WTC11 (cell line): ENCODE data around the gene OR8U1.

Source experiments
- GTF2I ChIP-seq: fragments of 250-450 bp; sonication (Bioruptor Pico); conservative IDR thresholded peaks from 2 replicates; pipeline ENCODE4 v1.4.0; 2021; ENCODE audit warnings: mild to moderate bottlenecking
- NR3C1 ChIP-seq: sonication (generic); formaldehyde crosslinking; conservative IDR thresholded peaks from 2 replicates; pipeline ENCODE4 v1.8.1; 2023; ENCODE audit warnings: low read depth, mild to moderate bottlenecking, missing genetic modification reagents
- ZNF138 ChIP-seq: sonication (generic); formaldehyde crosslinking; conservative IDR thresholded peaks from 2 replicates; pipeline ENCODE4 v1.8.1; 2022; ENCODE audit warnings: mild to moderate bottlenecking, moderate library complexity, missing genetic modification reagents
- TF ChIP-seq, protein P1 (sequence below): fragments of 200-600 bp; IDR thresholded peaks from 2 replicates; pipeline ENCODE4 v1.8.0; 2022; ENCODE audit warnings: antibody characterized with exemption
- TF ChIP-seq, protein P2 (sequence below): fragments of 250-450 bp; sonication (Bioruptor Pico); IDR thresholded peaks from 2 replicates; pipeline ENCODE4 v1.9.0; 2021; ENCODE audit warnings: mild to moderate bottlenecking, borderline replicate concordance
- TF ChIP-seq, protein P3 (sequence below): sonication (generic); formaldehyde crosslinking; IDR thresholded peaks from 2 replicates; pipeline ENCODE4 v1.8.1; 2023; ENCODE audit warnings: mild to moderate bottlenecking, missing genetic modification reagents, moderate library complexity
- TF ChIP-seq, protein P4 (sequence below): sonication (generic); formaldehyde crosslinking; IDR thresholded peaks from 2 replicates; pipeline ENCODE4 v1.8.0; 2022; ENCODE audit warnings: mild to moderate bottlenecking, missing genetic modification reagents

DNA sequence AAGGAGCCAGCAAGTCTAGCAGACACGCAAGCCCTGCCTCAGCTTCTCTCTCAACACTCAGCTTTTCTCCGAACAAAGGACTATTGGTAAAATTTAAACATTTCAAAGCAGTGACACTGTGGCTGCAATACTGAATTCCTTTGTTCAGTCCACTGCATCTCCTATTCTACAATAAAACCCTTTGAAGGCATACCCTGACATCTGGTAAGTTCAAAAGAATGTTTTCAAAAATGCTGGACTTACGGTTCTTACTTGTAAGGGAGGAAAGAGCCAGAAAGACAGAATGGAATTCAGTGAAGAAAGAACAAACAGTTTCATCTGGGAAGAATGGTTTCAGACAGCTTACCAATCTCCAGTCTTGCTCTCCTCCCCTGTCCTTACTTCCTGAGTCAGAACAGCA lies 42.3 kb upstream of the OR8U1 start:
- TF ChIP-seq, protein P1, sequence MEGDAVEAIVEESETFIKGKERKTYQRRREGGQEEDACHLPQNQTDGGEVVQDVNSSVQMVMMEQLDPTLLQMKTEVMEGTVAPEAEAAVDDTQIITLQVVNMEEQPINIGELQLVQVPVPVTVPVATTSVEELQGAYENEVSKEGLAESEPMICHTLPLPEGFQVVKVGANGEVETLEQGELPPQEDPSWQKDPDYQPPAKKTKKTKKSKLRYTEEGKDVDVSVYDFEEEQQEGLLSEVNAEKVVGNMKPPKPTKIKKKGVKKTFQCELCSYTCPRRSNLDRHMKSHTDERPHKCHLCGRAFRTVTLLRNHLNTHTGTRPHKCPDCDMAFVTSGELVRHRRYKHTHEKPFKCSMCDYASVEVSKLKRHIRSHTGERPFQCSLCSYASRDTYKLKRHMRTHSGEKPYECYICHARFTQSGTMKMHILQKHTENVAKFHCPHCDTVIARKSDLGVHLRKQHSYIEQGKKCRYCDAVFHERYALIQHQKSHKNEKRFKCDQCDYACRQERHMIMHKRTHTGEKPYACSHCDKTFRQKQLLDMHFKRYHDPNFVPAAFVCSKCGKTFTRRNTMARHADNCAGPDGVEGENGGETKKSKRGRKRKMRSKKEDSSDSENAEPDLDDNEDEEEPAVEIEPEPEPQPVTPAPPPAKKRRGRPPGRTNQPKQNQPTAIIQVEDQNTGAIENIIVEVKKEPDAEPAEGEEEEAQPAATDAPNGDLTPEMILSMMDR, result no peak
- TF ChIP-seq, protein P2, sequence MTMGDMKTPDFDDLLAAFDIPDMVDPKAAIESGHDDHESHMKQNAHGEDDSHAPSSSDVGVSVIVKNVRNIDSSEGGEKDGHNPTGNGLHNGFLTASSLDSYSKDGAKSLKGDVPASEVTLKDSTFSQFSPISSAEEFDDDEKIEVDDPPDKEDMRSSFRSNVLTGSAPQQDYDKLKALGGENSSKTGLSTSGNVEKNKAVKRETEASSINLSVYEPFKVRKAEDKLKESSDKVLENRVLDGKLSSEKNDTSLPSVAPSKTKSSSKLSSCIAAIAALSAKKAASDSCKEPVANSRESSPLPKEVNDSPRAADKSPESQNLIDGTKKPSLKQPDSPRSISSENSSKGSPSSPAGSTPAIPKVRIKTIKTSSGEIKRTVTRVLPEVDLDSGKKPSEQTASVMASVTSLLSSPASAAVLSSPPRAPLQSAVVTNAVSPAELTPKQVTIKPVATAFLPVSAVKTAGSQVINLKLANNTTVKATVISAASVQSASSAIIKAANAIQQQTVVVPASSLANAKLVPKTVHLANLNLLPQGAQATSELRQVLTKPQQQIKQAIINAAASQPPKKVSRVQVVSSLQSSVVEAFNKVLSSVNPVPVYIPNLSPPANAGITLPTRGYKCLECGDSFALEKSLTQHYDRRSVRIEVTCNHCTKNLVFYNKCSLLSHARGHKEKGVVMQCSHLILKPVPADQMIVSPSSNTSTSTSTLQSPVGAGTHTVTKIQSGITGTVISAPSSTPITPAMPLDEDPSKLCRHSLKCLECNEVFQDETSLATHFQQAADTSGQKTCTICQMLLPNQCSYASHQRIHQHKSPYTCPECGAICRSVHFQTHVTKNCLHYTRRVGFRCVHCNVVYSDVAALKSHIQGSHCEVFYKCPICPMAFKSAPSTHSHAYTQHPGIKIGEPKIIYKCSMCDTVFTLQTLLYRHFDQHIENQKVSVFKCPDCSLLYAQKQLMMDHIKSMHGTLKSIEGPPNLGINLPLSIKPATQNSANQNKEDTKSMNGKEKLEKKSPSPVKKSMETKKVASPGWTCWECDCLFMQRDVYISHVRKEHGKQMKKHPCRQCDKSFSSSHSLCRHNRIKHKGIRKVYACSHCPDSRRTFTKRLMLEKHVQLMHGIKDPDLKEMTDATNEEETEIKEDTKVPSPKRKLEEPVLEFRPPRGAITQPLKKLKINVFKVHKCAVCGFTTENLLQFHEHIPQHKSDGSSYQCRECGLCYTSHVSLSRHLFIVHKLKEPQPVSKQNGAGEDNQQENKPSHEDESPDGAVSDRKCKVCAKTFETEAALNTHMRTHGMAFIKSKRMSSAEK, result no peak
- TF ChIP-seq ZNF138 (no peak), GTF2I (CRISPR knock-in tag) (no peak), NR3C1 (CRISPR knock-in tag) (no peak)
- TF ChIP-seq, protein P3, sequence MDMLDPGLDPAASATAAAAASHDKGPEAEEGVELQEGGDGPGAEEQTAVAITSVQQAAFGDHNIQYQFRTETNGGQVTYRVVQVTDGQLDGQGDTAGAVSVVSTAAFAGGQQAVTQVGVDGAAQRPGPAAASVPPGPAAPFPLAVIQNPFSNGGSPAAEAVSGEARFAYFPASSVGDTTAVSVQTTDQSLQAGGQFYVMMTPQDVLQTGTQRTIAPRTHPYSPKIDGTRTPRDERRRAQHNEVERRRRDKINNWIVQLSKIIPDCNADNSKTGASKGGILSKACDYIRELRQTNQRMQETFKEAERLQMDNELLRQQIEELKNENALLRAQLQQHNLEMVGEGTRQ (CRISPR knock-in tag), result no peak
- TF ChIP-seq, protein P4, sequence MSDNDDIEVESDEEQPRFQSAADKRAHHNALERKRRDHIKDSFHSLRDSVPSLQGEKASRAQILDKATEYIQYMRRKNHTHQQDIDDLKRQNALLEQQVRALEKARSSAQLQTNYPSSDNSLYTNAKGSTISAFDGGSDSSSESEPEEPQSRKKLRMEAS (CRISPR knock-in tag), result no peak
